GM21786 (cell line): Measurements from ENCODE around the gene CCM2.
"Not testable (repeated sequence)": the region's sequence is repeated elsewhere in the genome, so short reads cannot be mapped to it uniquely, and the experiment has no call there.

Experiments
- ATAC-seq: cut with Tn5 transposase; IDR thresholded peaks from one replicate; pipeline ENCODE4 v1.9.1; 2021; ENCODE audit not compliant: unreplicated experiment

The CCM2 gene

GRCh38 chr7:44999245-45000092 lies 532 bp upstream of the CCM2 start:
- ATAC-seq, result peak; percentile 73

GRCh38 chr7:45001138-45001694 lies 1.2 kb downstream of the CCM2 start:
- peak; percentile 33 for ATAC-seq

GRCh38 chr7:45001826-45002225 lies 1.8 kb downstream of the CCM2 start:
- ATAC-seq, result no peak

GRCh38 chr7:45003789-45004188 lies 3.8 kb downstream of the CCM2 start:
- no peak for ATAC-seq

GRCh38 chr7:45007106-45007505 lies 7.1 kb downstream of the CCM2 start:
- ATAC-seq, result no peak

GRCh38 chr7:45007571-45008328 lies 7.7 kb downstream of the CCM2 start:
- ATAC-seq, result peak; percentile 76

GRCh38 chr7:45013465-45013967 lies 13.5 kb downstream of the CCM2 start:
- no peak for ATAC-seq

- no peak for ATAC-seq
Measured at GRCh38 chr7:45015313-45015712, 15.3 kb downstream of the CCM2 start.

GRCh38 chr7:45017253-45017652 lies 17.3 kb downstream of the CCM2 start:
- no peak for ATAC-seq

GRCh38 chr7:45020915-45021314 lies 20.9 kb downstream of the CCM2 start:
- ATAC-seq, result no peak

GRCh38 chr7:45021604-45022296 lies 21.7 kb downstream of the CCM2 start:
- ATAC-seq, result peak; percentile 55

- ATAC-seq, result no peak
Measured at GRCh38 chr7:45024126-45024744, 24.2 kb downstream of the CCM2 start.

GRCh38 chr7:45025473-45025872 lies 25.5 kb downstream of the CCM2 start:
- ATAC-seq, result not testable (repeated sequence)

GRCh38 chr7:45026013-45026412 lies 26.0 kb downstream of the CCM2 start:
- ATAC-seq, result no peak

- ATAC-seq, result no peak
Measured at GRCh38 chr7:45026984-45027773, 27.2 kb downstream of the CCM2 start.

GRCh38 chr7:45027774-45028114 lies 27.7 kb downstream of the CCM2 start:
- ATAC-seq, result no peak

GRCh38 chr7:45028138-45028919 lies 28.3 kb downstream of the CCM2 start:
- no peak for ATAC-seq

GRCh38 chr7:45028920-45029344 lies 28.9 kb downstream of the CCM2 start:
- ATAC-seq, result no peak

GRCh38 chr7:45031829-45032228 lies 31.8 kb downstream of the CCM2 start:
- ATAC-seq, result no peak
